Measurements from ENCODE around the gene KCMF1. TPM values are rescaled to one million over a fixed set of nuclear protein-coding genes. Genes with fewer than 3 reads are reported as not detected.

The KCMF1 gene
- total and polyA plus RNA-seq, 4 donors, result 10.5 to 45.4 (median 23.1) TPM

- Histone ChIP-seq H3K4me1 (ENCODE audit: control insufficient read depth in 4 of 4, insufficient read depth in 4 of 4, low read length in 3 of 4) (no peaks in the 10 kb centered on the region), H3K9ac (ENCODE audit: low read depth in 1 of 2, low read length in 2 of 2) (no peak overlapping the region), H3K27me3 (ENCODE audit: control insufficient read depth in 4 of 4, insufficient read depth in 4 of 4, low read length in 3 of 4) (no peaks in the 10 kb centered on the region), H3K4me3 (ENCODE audit: low read depth in 1 of 3, low read length in 3 of 3) (no peak overlapping the region), H3K27ac (ENCODE audit: low read depth in 1 of 2, low read length in 2 of 2) (no peak overlapping the region), H3K9me3 (ENCODE audit: control insufficient read depth in 4 of 4, low read length in 3 of 4) (no peaks in the 10 kb centered on the region), H3K36me3 (ENCODE audit: control insufficient read depth in 4 of 4, insufficient read depth in 3 of 4, low read depth in 1 of 4, low read length in 3 of 4) (no peaks in the 10 kb centered on the region)
- TF ChIP-seq MAX (IDR thresholded peaks at IDR 0.05) (no peak), ZBTB33 (IDR thresholded peaks at IDR 0.05) (no peak), JUND (IDR thresholded peaks at IDR 0.05) (no peak), YY1 (IDR thresholded peaks at IDR 0.05) (no peak), HNF4A (conservative IDR thresholded peaks at IDR 0.05) (no peak), RAD21 (IDR thresholded peaks at IDR 0.05) (no peak), GABPA (IDR thresholded peaks at IDR 0.05 in 1 of 2, conservative IDR thresholded peaks at IDR 0.05 in 1 of 2) (no peak), TAF1 (conservative IDR thresholded peaks at IDR 0.05) (no peak)
- TF ChIP-seq, protein P1, sequence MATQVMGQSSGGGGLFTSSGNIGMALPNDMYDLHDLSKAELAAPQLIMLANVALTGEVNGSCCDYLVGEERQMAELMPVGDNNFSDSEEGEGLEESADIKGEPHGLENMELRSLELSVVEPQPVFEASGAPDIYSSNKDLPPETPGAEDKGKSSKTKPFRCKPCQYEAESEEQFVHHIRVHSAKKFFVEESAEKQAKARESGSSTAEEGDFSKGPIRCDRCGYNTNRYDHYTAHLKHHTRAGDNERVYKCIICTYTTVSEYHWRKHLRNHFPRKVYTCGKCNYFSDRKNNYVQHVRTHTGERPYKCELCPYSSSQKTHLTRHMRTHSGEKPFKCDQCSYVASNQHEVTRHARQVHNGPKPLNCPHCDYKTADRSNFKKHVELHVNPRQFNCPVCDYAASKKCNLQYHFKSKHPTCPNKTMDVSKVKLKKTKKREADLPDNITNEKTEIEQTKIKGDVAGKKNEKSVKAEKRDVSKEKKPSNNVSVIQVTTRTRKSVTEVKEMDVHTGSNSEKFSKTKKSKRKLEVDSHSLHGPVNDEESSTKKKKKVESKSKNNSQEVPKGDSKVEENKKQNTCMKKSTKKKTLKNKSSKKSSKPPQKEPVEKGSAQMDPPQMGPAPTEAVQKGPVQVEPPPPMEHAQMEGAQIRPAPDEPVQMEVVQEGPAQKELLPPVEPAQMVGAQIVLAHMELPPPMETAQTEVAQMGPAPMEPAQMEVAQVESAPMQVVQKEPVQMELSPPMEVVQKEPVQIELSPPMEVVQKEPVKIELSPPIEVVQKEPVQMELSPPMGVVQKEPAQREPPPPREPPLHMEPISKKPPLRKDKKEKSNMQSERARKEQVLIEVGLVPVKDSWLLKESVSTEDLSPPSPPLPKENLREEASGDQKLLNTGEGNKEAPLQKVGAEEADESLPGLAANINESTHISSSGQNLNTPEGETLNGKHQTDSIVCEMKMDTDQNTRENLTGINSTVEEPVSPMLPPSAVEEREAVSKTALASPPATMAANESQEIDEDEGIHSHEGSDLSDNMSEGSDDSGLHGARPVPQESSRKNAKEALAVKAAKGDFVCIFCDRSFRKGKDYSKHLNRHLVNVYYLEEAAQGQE (IDR thresholded peaks at IDR 0.05), result no peak
- TF ChIP-seq, protein P2, sequence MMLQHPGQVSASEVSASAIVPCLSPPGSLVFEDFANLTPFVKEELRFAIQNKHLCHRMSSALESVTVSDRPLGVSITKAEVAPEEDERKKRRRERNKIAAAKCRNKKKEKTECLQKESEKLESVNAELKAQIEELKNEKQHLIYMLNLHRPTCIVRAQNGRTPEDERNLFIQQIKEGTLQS (IDR thresholded peaks at IDR 0.05), result no peak
- DNase-seq (ENCODE audit: low spot score), result no peak
- 89% methylated on average over 4 of the region's 4 CpGs for WGBS
Observed at GRCh38 chr2:84942964-84943421, 28.0 kb upstream of the KCMF1 start.

- H3K9me3 ChIP-seq (ENCODE audit: control insufficient read depth in 4 of 4, low read length in 3 of 4), result no peaks in the 10 kb centered on the region
- no peak overlapping the region for H3K9ac ChIP-seq (ENCODE audit: low read depth in 1 of 2, low read length in 2 of 2)
- H3K27ac ChIP-seq (ENCODE audit: low read depth in 1 of 2, low read length in 2 of 2), result no peak overlapping the region
- no peak for DNase-seq (ENCODE audit: low spot score)
- no peaks in the 10 kb centered on the region for H3K27me3 ChIP-seq (ENCODE audit: control insufficient read depth in 4 of 4, insufficient read depth in 4 of 4, low read length in 3 of 4)
- H3K4me1 ChIP-seq (ENCODE audit: control insufficient read depth in 4 of 4, insufficient read depth in 4 of 4, low read length in 3 of 4), result no peaks in the 10 kb centered on the region
- 89% methylated on average over 7 of the region's 7 CpGs for WGBS
- H3K36me3 ChIP-seq (ENCODE audit: control insufficient read depth in 4 of 4, insufficient read depth in 3 of 4, low read depth in 1 of 4, low read length in 3 of 4), result no peaks in the 10 kb centered on the region
- H3K4me3 ChIP-seq (ENCODE audit: low read depth in 1 of 3, low read length in 3 of 3), result no peak overlapping the region
- TF ChIP-seq JUND (IDR thresholded peaks at IDR 0.05) (no peak), MAX (IDR thresholded peaks at IDR 0.05) (no peak), SP1 (IDR thresholded peaks at IDR 0.05) (no peak), FOXA1 (IDR thresholded peaks at IDR 0.05) (no peak), RAD21 (IDR thresholded peaks at IDR 0.05) (no peak), FOXA2 (IDR thresholded peaks at IDR 0.05) (no peak), ZBTB33 (IDR thresholded peaks at IDR 0.05) (no peak), HNF4G (IDR thresholded peaks at IDR 0.05) (no peak), HNF4A (conservative IDR thresholded peaks at IDR 0.05) (no peak), CTCF (IDR thresholded peaks at IDR 0.05; ENCODE audit: low read depth, low read length, missing input control) (no peak), GABPA (IDR thresholded peaks at IDR 0.05 in 1 of 2, conservative IDR thresholded peaks at IDR 0.05 in 1 of 2) (no peak), NR2F2 (IDR thresholded peaks at IDR 0.05) (no peak)
- TF ChIP-seq, protein P2 (IDR thresholded peaks at IDR 0.05), result no peak
- TF ChIP-seq, protein P1 (IDR thresholded peaks at IDR 0.05), result no peak
Observed at GRCh38 chr2:84944295-84944909, 26.6 kb upstream of the KCMF1 start.
